Measurements from ENCODE around the gene SEMA5A.

DNA sequence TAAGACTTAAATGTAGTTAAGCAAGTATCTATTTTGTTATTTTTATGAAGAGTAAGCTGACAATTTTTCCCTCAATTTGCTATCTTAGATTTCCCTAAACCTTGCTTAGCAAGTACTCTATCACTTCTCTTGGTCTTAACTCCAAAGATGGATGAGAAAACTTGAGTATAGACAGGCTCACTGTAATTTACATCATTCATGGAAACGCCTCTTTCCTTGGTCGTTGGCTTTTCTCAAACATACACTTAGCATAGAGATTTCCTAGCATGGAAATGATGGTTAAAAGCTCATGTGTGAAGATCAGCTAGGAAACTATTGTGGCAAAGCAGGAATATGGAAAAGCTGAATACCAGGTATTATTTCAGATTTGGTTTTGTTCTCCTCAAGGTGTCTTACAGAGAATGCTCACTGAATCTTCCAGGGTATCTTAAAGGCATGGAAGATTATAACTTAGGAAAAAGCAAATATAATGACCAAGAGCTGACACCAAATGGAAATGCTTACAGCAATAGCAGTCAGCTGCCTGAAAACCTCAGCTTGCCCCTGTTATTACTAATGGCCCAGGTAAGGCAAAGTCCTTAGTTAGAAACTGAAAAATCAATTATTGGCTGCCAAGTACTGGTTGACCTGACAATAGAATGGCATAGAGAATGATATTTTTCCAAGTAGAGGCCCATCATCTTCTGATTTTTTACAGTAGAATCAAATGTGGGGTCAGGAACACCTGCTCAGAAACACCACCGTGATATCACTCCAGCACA lies 84.8 kb downstream of the SEMA5A start:
- TF ChIP-seq, protein P1, sequence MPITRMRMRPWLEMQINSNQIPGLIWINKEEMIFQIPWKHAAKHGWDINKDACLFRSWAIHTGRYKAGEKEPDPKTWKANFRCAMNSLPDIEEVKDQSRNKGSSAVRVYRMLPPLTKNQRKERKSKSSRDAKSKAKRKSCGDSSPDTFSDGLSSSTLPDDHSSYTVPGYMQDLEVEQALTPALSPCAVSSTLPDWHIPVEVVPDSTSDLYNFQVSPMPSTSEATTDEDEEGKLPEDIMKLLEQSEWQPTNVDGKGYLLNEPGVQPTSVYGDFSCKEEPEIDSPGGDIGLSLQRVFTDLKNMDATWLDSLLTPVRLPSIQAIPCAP (CRISPR knock-in tag; IDR thresholded peaks at IDR 0.05): no peak
- TF ChIP-seq, protein P2, sequence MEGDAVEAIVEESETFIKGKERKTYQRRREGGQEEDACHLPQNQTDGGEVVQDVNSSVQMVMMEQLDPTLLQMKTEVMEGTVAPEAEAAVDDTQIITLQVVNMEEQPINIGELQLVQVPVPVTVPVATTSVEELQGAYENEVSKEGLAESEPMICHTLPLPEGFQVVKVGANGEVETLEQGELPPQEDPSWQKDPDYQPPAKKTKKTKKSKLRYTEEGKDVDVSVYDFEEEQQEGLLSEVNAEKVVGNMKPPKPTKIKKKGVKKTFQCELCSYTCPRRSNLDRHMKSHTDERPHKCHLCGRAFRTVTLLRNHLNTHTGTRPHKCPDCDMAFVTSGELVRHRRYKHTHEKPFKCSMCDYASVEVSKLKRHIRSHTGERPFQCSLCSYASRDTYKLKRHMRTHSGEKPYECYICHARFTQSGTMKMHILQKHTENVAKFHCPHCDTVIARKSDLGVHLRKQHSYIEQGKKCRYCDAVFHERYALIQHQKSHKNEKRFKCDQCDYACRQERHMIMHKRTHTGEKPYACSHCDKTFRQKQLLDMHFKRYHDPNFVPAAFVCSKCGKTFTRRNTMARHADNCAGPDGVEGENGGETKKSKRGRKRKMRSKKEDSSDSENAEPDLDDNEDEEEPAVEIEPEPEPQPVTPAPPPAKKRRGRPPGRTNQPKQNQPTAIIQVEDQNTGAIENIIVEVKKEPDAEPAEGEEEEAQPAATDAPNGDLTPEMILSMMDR (IDR thresholded peaks at IDR 0.05): no peak
- TF ChIP-seq SP1 (CRISPR knock-in tag; conservative IDR thresholded peaks at IDR 0.05): no peak

Measured in WTC11 (cell line).